Spleen (tissue), 11 donors: ENCODE data around the gene DHCR7. TPM values are rescaled to one million over a fixed set of nuclear protein-coding genes. Genes with fewer than 3 reads are reported as not detected.

ENCODE experiments used
- DNase-seq: peaks from one replicate; pipeline ENCODE4 v3.0.0-alpha.2; 2020
- H3K27ac ChIP-seq, 8 donors: fragments of 200-600 bp; sonication (generic) in 7 of 8; 1 replicate in 4 of 8; 2 replicates in 4 of 8; pipeline versions ENCODE4 v1.5.0 to v1.8.0; 2016 to 2021; ENCODE audit warnings: inconsistent platforms in 4 of 8, mild to moderate bottlenecking in 4 of 8, moderate library complexity in 1 of 8
- H3K27me3 ChIP-seq, 7 donors: fragments of 200-600 bp; sonication (generic) in 6 of 7; replicated peaks in 1 of 7; 1 replicate in 4 of 7; 2 replicates in 3 of 7; pipeline versions ENCODE4 v1.5.0 to v1.8.0; 2016 to 2021; ENCODE audit warnings: inconsistent platforms in 3 of 7, mild to moderate bottlenecking in 1 of 7
- H3K36me3 ChIP-seq, 6 donors: fragments of 200-600 bp; sonication (generic) in 5 of 6; 1 replicate in 4 of 6; 2 replicates in 2 of 6; pipeline versions ENCODE4 v1.5.0 to v1.8.0; 2016 to 2021; ENCODE audit warnings: inconsistent platforms in 2 of 6
- H3K4me1 ChIP-seq, 6 donors: fragments of 200-600 bp; sonication (generic) in 5 of 6; 1 replicate in 3 of 6; 2 replicates in 3 of 6; pipeline versions ENCODE4 v1.5.0 to v1.8.0; 2016 to 2021; ENCODE audit warnings: inconsistent platforms in 3 of 6
- H3K4me3 ChIP-seq, 8 donors: fragments of 200-600 bp; sonication (generic) in 7 of 8; 1 replicate in 4 of 8; 2 replicates in 4 of 8; pipeline versions ENCODE4 v1.5.0 to v1.8.0; 2016 to 2021; ENCODE audit warnings: inconsistent platforms in 4 of 8, mild to moderate bottlenecking in 4 of 8, moderate library complexity in 2 of 8
- H3K9me3 ChIP-seq, 8 donors: fragments of 200-600 bp; sonication (generic) in 7 of 8; 1 replicate in 4 of 8; 2 replicates in 4 of 8; pipeline versions ENCODE4 v1.5.0 to v1.8.0; 2016 to 2021; ENCODE audit warnings: inconsistent platforms in 4 of 8
- POLR2A ChIP-seq, 3 donors: fragments of 450-650 bp; IDR thresholded peaks; one replicate each; pipeline ENCODE4 v1.5.1; 2017; ENCODE audit warnings: antibody characterized with exemption in 3 of 3, mild to moderate bottlenecking in 1 of 3
- POLR2AphosphoS5 ChIP-seq, 3 donors: sonication (generic); formaldehyde crosslinking; IDR thresholded peaks; one replicate each; pipeline ENCODE4 v1.5.1; 2017; ENCODE audit warnings: antibody characterized with exemption in 3 of 3
- WGBS, 5 donors: extraction: QIAGEN DNeasy Blood & Tissue Kit in 3 of 5; methylation state at CpG; one replicate each; pipeline versions ENCODE4 v1.1.5 to v1.1.7; 2013 to 2018; 5-methylcytosine and 5-hydroxymethylcytosine counted together
- intact Hi-C: fragments of 100-400 bp; cut with DNase I; formaldehyde crosslinking; loops from one replicate; pipeline ENCODE4 v1.15.0; 2023; ENCODE audit warnings: low total_unique reads
- polyA plus RNA-seq, 3 donors: library from polyadenylated mRNA; stranded (reverse); fragments of 200-250 nt; gene quantifications; one replicate each; pipeline ENCODE4 v1.2.1, GENCODE V29; 2013
- total RNA-seq, 7 donors: library from RNA; depleted of rRNA in 3 of 7; stranded (reverse); fragments of >200 nt in 3 of 7; fragmentation: NEBNext Ultra II Directional in 4 of 7; extraction: Animal tissue kit (Norgen Biotek cat#: 25700) in 4 of 7; gene quantifications; one replicate each; pipeline versions ENCODE4 v1.1.0 to v1.2.1, GENCODE V29; 2016 to 2021
- TF ChIP-seq, protein P1 (sequence below), 11 experiments: fragments of 200-600 bp in 7 of 11; fragments of 450-650 bp in 4 of 11; sonication (generic) in 4 of 11; IDR thresholded peaks in 8 of 11; conservative IDR thresholded peaks in 3 of 11; 1 replicate in 7 of 11; 2 replicates in 4 of 11; pipeline versions ENCODE4 v1.4.0 to v1.8.0; 2016 to 2021; ENCODE audit warnings: antibody characterized with exemption in 11 of 11, inconsistent platforms in 4 of 11, mild to moderate bottlenecking in 1 of 11
- donor health status: healthy with polysubstance abuse.
- donor health status: DM: no; HTN: no; CAD: no; lungs with moderate emphysema.
- donor health status: DM: no; HTN: no; CAD: no.
- donor health status: Bipolar disorder and iron deficiency.
- donor health status: healthy.
- donor health status: DM: no; HTN: no; CAD: no.
- donor health status: DM: yes; HTN: yes; CAD: no.

The DHCR7 gene
- total and polyA plus RNA-seq, 10 donors: 3.6 to 26.4 (median 14.3) TPM

GRCh38 chr11:71402878-71403277, 45.3 kb downstream of the DHCR7 start:
- DNase-seq: no peak
- no peaks in the 10 kb centered on the region for H3K36me3 ChIP-seq
- 77 to 87% (median 80%) methylated on average over 2 to 15 of the region's 15 CpGs for WGBS, 5 donors
- H3K9me3 ChIP-seq: no peaks in the 10 kb centered on the region
- intact Hi-C loops: no loop called here
- H3K4me1 ChIP-seq: no peaks in the 10 kb centered on the region
- H3K27ac ChIP-seq: no peak overlapping the region
- no peak overlapping the region for H3K4me3 ChIP-seq
- TF ChIP-seq POLR2A (IDR thresholded peaks at IDR 0.05): no peak
- no peak for TF ChIP-seq POLR2AphosphoS5 (IDR thresholded peaks at IDR 0.05)
- TF ChIP-seq, protein P1, sequence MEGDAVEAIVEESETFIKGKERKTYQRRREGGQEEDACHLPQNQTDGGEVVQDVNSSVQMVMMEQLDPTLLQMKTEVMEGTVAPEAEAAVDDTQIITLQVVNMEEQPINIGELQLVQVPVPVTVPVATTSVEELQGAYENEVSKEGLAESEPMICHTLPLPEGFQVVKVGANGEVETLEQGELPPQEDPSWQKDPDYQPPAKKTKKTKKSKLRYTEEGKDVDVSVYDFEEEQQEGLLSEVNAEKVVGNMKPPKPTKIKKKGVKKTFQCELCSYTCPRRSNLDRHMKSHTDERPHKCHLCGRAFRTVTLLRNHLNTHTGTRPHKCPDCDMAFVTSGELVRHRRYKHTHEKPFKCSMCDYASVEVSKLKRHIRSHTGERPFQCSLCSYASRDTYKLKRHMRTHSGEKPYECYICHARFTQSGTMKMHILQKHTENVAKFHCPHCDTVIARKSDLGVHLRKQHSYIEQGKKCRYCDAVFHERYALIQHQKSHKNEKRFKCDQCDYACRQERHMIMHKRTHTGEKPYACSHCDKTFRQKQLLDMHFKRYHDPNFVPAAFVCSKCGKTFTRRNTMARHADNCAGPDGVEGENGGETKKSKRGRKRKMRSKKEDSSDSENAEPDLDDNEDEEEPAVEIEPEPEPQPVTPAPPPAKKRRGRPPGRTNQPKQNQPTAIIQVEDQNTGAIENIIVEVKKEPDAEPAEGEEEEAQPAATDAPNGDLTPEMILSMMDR (IDR thresholded peaks at IDR 0.05 in 8 of 11, conservative IDR thresholded peaks at IDR 0.05 in 3 of 11): no peak
- no peaks in the 10 kb centered on the region for H3K27me3 ChIP-seq

- no peaks in the 10 kb centered on the region for H3K4me1 ChIP-seq
- no peaks in the 10 kb centered on the region for H3K36me3 ChIP-seq
- DNase-seq: no peak
- H3K9me3 ChIP-seq: no peaks in the 10 kb centered on the region
- WGBS, 5 donors: 82 to 91% (median 90%) methylated on average over 6 to 9 of the region's 9 CpGs
- H3K27ac ChIP-seq: no peak overlapping the region
- intact Hi-C loops: no loop called here
- TF ChIP-seq, protein P1 (IDR thresholded peaks at IDR 0.05 in 8 of 11, conservative IDR thresholded peaks at IDR 0.05 in 3 of 11): no peak
- H3K27me3 ChIP-seq: no peaks in the 10 kb centered on the region
- no peak overlapping the region for H3K4me3 ChIP-seq
Observed at GRCh38 chr11:71400216-71400615, 48.0 kb downstream of the DHCR7 start.

GRCh38 chr11:71399341-71399740, 48.9 kb downstream of the DHCR7 start:
- no peak for DNase-seq
- WGBS, 5 donors: 85 to 96% (median 92%) methylated on average over 7 of the region's 7 CpGs

GRCh38 chr11:71397961-71398360, 50.2 kb downstream of the DHCR7 start:
- Histone ChIP-seq H3K36me3 (no peaks in the 10 kb centered on the region), H3K9me3 (no peaks in the 10 kb centered on the region), H3K27ac (no peak overlapping the region), H3K27me3 (peaks cover 0 to 15% (median 0%) of the 10 kb centered on the region in 7 donors), H3K4me1 (no peaks in the 10 kb centered on the region), H3K4me3 (no peak overlapping the region)
- no peak for DNase-seq
- intact Hi-C loops: no loop called here
- TF ChIP-seq, protein P1 (IDR thresholded peaks at IDR 0.05 in 8 of 11, conservative IDR thresholded peaks at IDR 0.05 in 3 of 11): no peak
- no peak for TF ChIP-seq POLR2AphosphoS5 (IDR thresholded peaks at IDR 0.05)
- WGBS, 5 donors: 88 to 94% (median 93%) methylated on average over 6 to 17 of the region's 17 CpGs

More at GRCh38 chr11:71399341-71399740, 48.9 kb downstream of the DHCR7 start:
- Histone ChIP-seq H3K36me3 (no peaks in the 10 kb centered on the region), H3K27me3 (peaks cover 0 to 4% (median 0%) of the 10 kb centered on the region in 7 donors), H3K9me3 (no peaks in the 10 kb centered on the region), H3K4me3 (no peak overlapping the region), H3K4me1 (no peaks in the 10 kb centered on the region), H3K27ac (no peak overlapping the region)
- intact Hi-C loops: no loop called here
- no peak for TF ChIP-seq POLR2AphosphoS5 (IDR thresholded peaks at IDR 0.05)
- TF ChIP-seq POLR2A (IDR thresholded peaks at IDR 0.05): no peak

GRCh38 chr11:71397331-71397860, 50.8 kb downstream of the DHCR7 start:
- H3K36me3 ChIP-seq: no peaks in the 10 kb centered on the region
- intact Hi-C loops: no loop called here
- no peak for DNase-seq
- H3K4me1 ChIP-seq: no peaks in the 10 kb centered on the region
- WGBS, 5 donors: 77 to 88% (median 87%) methylated on average over 9 to 10 of the region's 10 CpGs
- H3K9me3 ChIP-seq: no peaks in the 10 kb centered on the region
- no peak overlapping the region for H3K27ac ChIP-seq
- TF ChIP-seq, protein P1 (IDR thresholded peaks at IDR 0.05 in 8 of 11, conservative IDR thresholded peaks at IDR 0.05 in 3 of 11): no peak
- no peak for TF ChIP-seq POLR2A (IDR thresholded peaks at IDR 0.05)
- TF ChIP-seq POLR2AphosphoS5 (IDR thresholded peaks at IDR 0.05): no peak
- H3K27me3 ChIP-seq: peaks cover 0 to 20% (median 0%) of the 10 kb centered on the region in 7 donors
- H3K4me3 ChIP-seq: no peak overlapping the region
